ENCODE results near the gene BPIFA1.

GRCh38 chr20:33290852-33291251, 55.1 kb downstream of the BPIFA1 start:
- TF ChIP-seq, protein P1, sequence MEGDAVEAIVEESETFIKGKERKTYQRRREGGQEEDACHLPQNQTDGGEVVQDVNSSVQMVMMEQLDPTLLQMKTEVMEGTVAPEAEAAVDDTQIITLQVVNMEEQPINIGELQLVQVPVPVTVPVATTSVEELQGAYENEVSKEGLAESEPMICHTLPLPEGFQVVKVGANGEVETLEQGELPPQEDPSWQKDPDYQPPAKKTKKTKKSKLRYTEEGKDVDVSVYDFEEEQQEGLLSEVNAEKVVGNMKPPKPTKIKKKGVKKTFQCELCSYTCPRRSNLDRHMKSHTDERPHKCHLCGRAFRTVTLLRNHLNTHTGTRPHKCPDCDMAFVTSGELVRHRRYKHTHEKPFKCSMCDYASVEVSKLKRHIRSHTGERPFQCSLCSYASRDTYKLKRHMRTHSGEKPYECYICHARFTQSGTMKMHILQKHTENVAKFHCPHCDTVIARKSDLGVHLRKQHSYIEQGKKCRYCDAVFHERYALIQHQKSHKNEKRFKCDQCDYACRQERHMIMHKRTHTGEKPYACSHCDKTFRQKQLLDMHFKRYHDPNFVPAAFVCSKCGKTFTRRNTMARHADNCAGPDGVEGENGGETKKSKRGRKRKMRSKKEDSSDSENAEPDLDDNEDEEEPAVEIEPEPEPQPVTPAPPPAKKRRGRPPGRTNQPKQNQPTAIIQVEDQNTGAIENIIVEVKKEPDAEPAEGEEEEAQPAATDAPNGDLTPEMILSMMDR (IDR thresholded peaks at IDR 0.05) = no peak
- no peak for TF ChIP-seq ZFX (IDR thresholded peaks at IDR 0.05; ENCODE audit: borderline replicate concordance)
